ENCODE measurements around the gene AZGP1.

DNA sequence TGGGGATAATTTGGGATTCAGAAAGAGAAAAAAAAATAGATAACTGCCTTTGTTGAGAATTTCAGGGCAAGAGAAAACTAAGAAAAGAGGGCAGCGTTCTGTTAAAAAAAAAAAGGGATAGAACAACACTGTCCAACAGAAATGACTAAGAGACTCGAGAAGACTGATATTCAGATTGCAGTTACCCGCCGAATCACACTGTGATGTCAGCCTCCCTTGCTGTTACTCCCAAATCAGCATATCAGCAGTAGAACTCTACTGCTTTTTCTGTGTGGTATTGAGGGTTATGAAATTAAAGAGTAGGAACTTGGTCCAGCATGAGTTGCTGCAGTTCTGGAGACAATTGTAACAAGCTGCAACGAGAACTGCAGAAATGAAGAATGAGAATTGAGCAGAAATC, 48.3 kb downstream of the AZGP1 start:
- TF ChIP-seq, protein P1, sequence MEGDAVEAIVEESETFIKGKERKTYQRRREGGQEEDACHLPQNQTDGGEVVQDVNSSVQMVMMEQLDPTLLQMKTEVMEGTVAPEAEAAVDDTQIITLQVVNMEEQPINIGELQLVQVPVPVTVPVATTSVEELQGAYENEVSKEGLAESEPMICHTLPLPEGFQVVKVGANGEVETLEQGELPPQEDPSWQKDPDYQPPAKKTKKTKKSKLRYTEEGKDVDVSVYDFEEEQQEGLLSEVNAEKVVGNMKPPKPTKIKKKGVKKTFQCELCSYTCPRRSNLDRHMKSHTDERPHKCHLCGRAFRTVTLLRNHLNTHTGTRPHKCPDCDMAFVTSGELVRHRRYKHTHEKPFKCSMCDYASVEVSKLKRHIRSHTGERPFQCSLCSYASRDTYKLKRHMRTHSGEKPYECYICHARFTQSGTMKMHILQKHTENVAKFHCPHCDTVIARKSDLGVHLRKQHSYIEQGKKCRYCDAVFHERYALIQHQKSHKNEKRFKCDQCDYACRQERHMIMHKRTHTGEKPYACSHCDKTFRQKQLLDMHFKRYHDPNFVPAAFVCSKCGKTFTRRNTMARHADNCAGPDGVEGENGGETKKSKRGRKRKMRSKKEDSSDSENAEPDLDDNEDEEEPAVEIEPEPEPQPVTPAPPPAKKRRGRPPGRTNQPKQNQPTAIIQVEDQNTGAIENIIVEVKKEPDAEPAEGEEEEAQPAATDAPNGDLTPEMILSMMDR (IDR thresholded peaks at IDR 0.05) = no peak
- TF ChIP-seq POLR2A (IDR thresholded peaks at IDR 0.05) = no peak

Data from uterus (tissue), 2 donors.